GM18520 (cell line): ENCODE results near the gene ABHD8.

Experiments
- ATAC-seq: cut with Tn5 transposase; IDR thresholded peaks from one replicate; pipeline ENCODE4 v1.9.1; 2021; ENCODE audit not compliant: unreplicated experiment

The ABHD8 gene

GRCh38 chr19:17334414-17335409 is 31.5 kb upstream of the ABHD8 start, which contains the start of gene ANO8:
Gene ANO8, minus strand, starts transcription at chr19:17334855. Its CDS starts 185 bp downstream, at chr19:17334670.
- ATAC-seq: no peak

- ATAC-seq: no peak
Measured at GRCh38 chr19:17333611-17334413, 30.6 kb upstream of the ABHD8 start.

- ATAC-seq: no peak
Measured at GRCh38 chr19:17332677-17333581, 29.7 kb upstream of the ABHD8 start.

GRCh38 chr19:17332360-17332676 is 29.1 kb upstream of the ABHD8 start:
- no peak for ATAC-seq

- ATAC-seq: no peak
Measured at GRCh38 chr19:17331045-17331558, 27.9 kb upstream of the ABHD8 start.

GRCh38 chr19:17330262-17331044 is 27.2 kb upstream of the ABHD8 start:
- no peak for ATAC-seq

GRCh38 chr19:17329366-17330261 is 26.4 kb upstream of the ABHD8 start:
- ATAC-seq: no peak

GRCh38 chr19:17328517-17329365 is 25.5 kb upstream of the ABHD8 start:
- no peak for ATAC-seq

GRCh38 chr19:17327654-17328516 is 24.7 kb upstream of the ABHD8 start:
- no peak for ATAC-seq

- no peak for ATAC-seq
Measured at GRCh38 chr19:17327068-17327653, 23.9 kb upstream of the ABHD8 start.

- no peak for ATAC-seq
Measured at GRCh38 chr19:17326595-17326966, 23.4 kb upstream of the ABHD8 start.

GRCh38 chr19:17325881-17326594 is 22.8 kb upstream of the ABHD8 start:
- no peak for ATAC-seq

- no peak for ATAC-seq
Measured at GRCh38 chr19:17325133-17325532, 21.9 kb upstream of the ABHD8 start.

- ATAC-seq: no peak
Measured at GRCh38 chr19:17324357-17325114, 21.3 kb upstream of the ABHD8 start.

- no peak for ATAC-seq
Measured at GRCh38 chr19:17323964-17324332, 20.7 kb upstream of the ABHD8 start.
